H9 (cell line): ENCODE data around the gene LCE3E. TPM values are rescaled to one million over a fixed set of nuclear protein-coding genes. Genes with fewer than 3 reads are reported as not detected.

Source experiments
- DNase-seq: peaks from one replicate; pipeline ENCODE4 v3.0.0-alpha.2; 2017
- H2AFZ ChIP-seq: one replicate; pipeline ENCODE4 v1.6.1; 2013; ENCODE audit warnings: mild to moderate bottlenecking, low read length, control low read depth, moderate library complexity
- H2AK5ac ChIP-seq: 2 replicates; pipeline ENCODE4 v1.6.1; 2013; ENCODE audit warnings: low read length, control low read depth, mixed read lengths; ENCODE audit not compliant: insufficient read length
- H2BK120ac ChIP-seq: one replicate; pipeline ENCODE4 v1.6.1; 2013; ENCODE audit warnings: low read depth, mild to moderate bottlenecking, low read length, control low read depth, inconsistent platforms; ENCODE audit not compliant: poor library complexity, severe bottlenecking
- H2BK12ac ChIP-seq: 2 replicates; pipeline ENCODE4 v1.6.1; 2013; ENCODE audit warnings: low read length, control low read depth, mixed read lengths, low read depth; ENCODE audit not compliant: insufficient read length
- H2BK15ac ChIP-seq: 2 replicates; pipeline ENCODE4 v1.6.1; 2013; ENCODE audit warnings: low read depth, low read length, control low read depth
- H2BK20ac ChIP-seq: one replicate; pipeline ENCODE4 v1.6.1; 2013; ENCODE audit warnings: low read depth, mild to moderate bottlenecking, low read length, control low read depth, inconsistent platforms; ENCODE audit not compliant: poor library complexity, severe bottlenecking
- H2BK5ac ChIP-seq: 2 replicates; pipeline ENCODE4 v1.6.1; 2013; ENCODE audit warnings: low read length, control low read depth, mixed read lengths; ENCODE audit not compliant: insufficient read length
- H3K14ac ChIP-seq: 2 replicates; pipeline ENCODE4 v1.6.1; 2013; ENCODE audit warnings: low read length, control low read depth; ENCODE audit not compliant: insufficient read depth
- H3K18ac ChIP-seq: 2 replicates; pipeline ENCODE4 v1.6.1; 2013; ENCODE audit warnings: low read depth, mild to moderate bottlenecking, mixed read lengths, low read length, control low read depth; ENCODE audit not compliant: insufficient read length
- H3K23ac ChIP-seq: 2 replicates; pipeline ENCODE4 v1.6.1; 2013; ENCODE audit warnings: low read length, control low read depth, mixed read lengths, low read depth; ENCODE audit not compliant: insufficient read length
- H3K23me2 ChIP-seq: 2 replicates; pipeline ENCODE4 v1.6.1; 2013; ENCODE audit warnings: low read depth, mild to moderate bottlenecking, mixed read lengths, low read length, control low read depth; ENCODE audit not compliant: insufficient read length, poor library complexity, severe bottlenecking
- H3K27ac ChIP-seq: 2 replicates; pipeline ENCODE4 v1.5.1; 2013; ENCODE audit warnings: low read length, control low read depth, mixed read lengths, low read depth; ENCODE audit not compliant: insufficient read length
- H3K27me3 ChIP-seq: 2 replicates; pipeline ENCODE4 v1.6.1; 2013; ENCODE audit warnings: low read length, control low read depth, inconsistent platforms; ENCODE audit not compliant: insufficient read depth
- H3K4ac ChIP-seq: 2 replicates; pipeline ENCODE4 v1.6.1; 2013; ENCODE audit warnings: low read depth, mild to moderate bottlenecking, control low read depth, inconsistent platforms, low read length, moderate library complexity
- H3K4me1 ChIP-seq: 2 replicates; pipeline ENCODE4 v1.6.1; 2013; ENCODE audit warnings: low read length, control low read depth, inconsistent platforms; ENCODE audit not compliant: insufficient read depth
- H3K4me2 ChIP-seq: 2 replicates; pipeline ENCODE4 v1.6.1; 2013; ENCODE audit warnings: low read length, control low read depth, mixed read lengths; ENCODE audit not compliant: insufficient read length, insufficient read depth
- H3K56ac ChIP-seq: 2 replicates; pipeline ENCODE4 v1.6.1; 2013; ENCODE audit warnings: low read depth, mild to moderate bottlenecking, mixed read lengths, low read length, control low read depth; ENCODE audit not compliant: insufficient read length
- H3K79me1 ChIP-seq: 2 replicates; pipeline ENCODE4 v1.6.1; 2013; ENCODE audit warnings: low read depth, mild to moderate bottlenecking, moderate library complexity, low read length, control low read depth, inconsistent platforms; ENCODE audit not compliant: insufficient read depth, poor library complexity, severe bottlenecking
- H3K79me2 ChIP-seq: 2 replicates; pipeline ENCODE4 v1.6.1; 2013; ENCODE audit warnings: low read length, control low read depth, inconsistent platforms; ENCODE audit not compliant: insufficient read depth
- H3K9ac ChIP-seq: 2 replicates; pipeline ENCODE4 v1.6.1; 2013; ENCODE audit warnings: low read length, control low read depth, mixed read lengths; ENCODE audit not compliant: insufficient read length; ENCODE audit errors: extremely low read depth
- H3K9me3 ChIP-seq: one replicate; pipeline ENCODE4 v1.6.1; 2013; ENCODE audit warnings: low read depth, low read length, inconsistent platforms; ENCODE audit not compliant: control insufficient read depth
- H3T11ph ChIP-seq: one replicate; pipeline ENCODE4 v1.6.1; 2013; ENCODE audit warnings: mild to moderate bottlenecking, low read length, control low read depth, inconsistent platforms
- H4K20me1 ChIP-seq: one replicate; pipeline ENCODE4 v1.6.1; 2013; ENCODE audit not compliant: control insufficient read depth, insufficient read length, insufficient read depth
- H4K5ac ChIP-seq: 2 replicates; pipeline ENCODE4 v1.6.1; 2013; ENCODE audit warnings: low read depth, mild to moderate bottlenecking, mixed read lengths, low read length, control low read depth; ENCODE audit not compliant: insufficient read length
- H4K8ac ChIP-seq: replicated peaks from 2 replicates; pipeline ENCODE4 v1.6.1; 2013; ENCODE audit warnings: low read length, control low read depth, mixed read lengths, low read depth; ENCODE audit not compliant: insufficient read length
- H4K91ac ChIP-seq: 2 replicates; pipeline ENCODE4 v1.6.1; 2013; ENCODE audit warnings: low read depth, mild to moderate bottlenecking, moderate library complexity, mixed read lengths, low read length, control low read depth; ENCODE audit not compliant: insufficient read length
- H3K27ac Mint-ChIP-seq, 3 experiments: 2 replicates in 2 of 3; 3 replicates in 1 of 3; pipeline ENCODE4 v1.8.0; 2020 to 2021; ENCODE audit warnings: mixed read lengths in 3 of 3, mild to moderate bottlenecking in 1 of 3, moderate library complexity in 1 of 3
- H3K27me3 Mint-ChIP-seq: 2 replicates; pipeline ENCODE4 v1.8.0; 2021; ENCODE audit warnings: low read depth, mild to moderate bottlenecking, moderate library complexity, mixed read lengths
- H3K36me3 Mint-ChIP-seq, 3 experiments: 2 replicates in 2 of 3; 3 replicates in 1 of 3; pipeline ENCODE4 v1.8.0; 2020 to 2021; ENCODE audit warnings: low read depth in 3 of 3, mixed read lengths in 3 of 3; ENCODE audit not compliant: insufficient read depth in 1 of 3
- H3K4me1 Mint-ChIP-seq, 2 experiments: 2 replicates each; pipeline ENCODE4 v1.8.0; 2020; ENCODE audit warnings: mixed read lengths in 2 of 2
- H3K4me3 Mint-ChIP-seq, 2 experiments: 2 replicates in 1 of 2; 3 replicates in 1 of 2; pipeline ENCODE4 v1.8.0; 2020 to 2021; ENCODE audit warnings: mild to moderate bottlenecking in 2 of 2, mixed read lengths in 2 of 2, moderate library complexity in 1 of 2
- H3K9me3 Mint-ChIP-seq, 2 experiments: 2 replicates in 1 of 2; 3 replicates in 1 of 2; pipeline ENCODE4 v1.8.0; 2020; ENCODE audit warnings: mild to moderate bottlenecking in 2 of 2, mixed read lengths in 2 of 2, moderate library complexity in 1 of 2
- CTCF ChIP-seq: fragments of 200-600 bp; sonication (generic); conservative IDR thresholded peaks from 3 replicates; pipeline ENCODE4 v1.8.0; 2021; ENCODE audit warnings: antibody characterized with exemption, mild to moderate bottlenecking
- WGBS: extraction: QIAGEN DNeasy Blood & Tissue Kit; methylation state at CpG from one replicate; pipeline ENCODE4 v1.1.7; 2013; ENCODE audit warnings: missing lambda C conversion rate, low lambda C conversion rate, mixed read lengths; ENCODE audit not compliant: insufficient read length; ENCODE audit errors: extremely low coverage; 5-methylcytosine and 5-hydroxymethylcytosine counted together
- total RNA-seq: library from RNA; stranded (reverse); gene quantifications from 2 replicates; pipeline ENCODE4 v1.2.1, GENCODE V29; 2021

LCE3E gene
- total RNA-seq, 1 experiment from 2014 or later = not detected

- H2BK15ac ChIP-seq = no peak overlapping the region
- H3K18ac ChIP-seq = no peak overlapping the region
- H4K91ac ChIP-seq = no peak overlapping the region
- no peaks in the 10 kb centered on the region for H3K4me1 ChIP-seq
- H2BK20ac ChIP-seq = no peak overlapping the region
- no CpG with 5 or more reads among the region's 3 CpGs for WGBS
- H3K9me3 ChIP-seq = peaks cover 78% of the 10 kb centered on the region
- H2AFZ ChIP-seq = no peak overlapping the region
- H3K79me2 ChIP-seq = no peaks in the 10 kb centered on the region
- Mint-ChIP-seq H3K4me1 (no peaks in the 10 kb centered on the region), H3K27me3 (peaks cover 2% of the 10 kb centered on the region; the same call in 1 of the 2 replicates), H3K9me3 (peaks cover 94 to 95% of the 10 kb centered on the region in 2 experiments), H3K4me3 (no peak overlapping the region), H3K36me3 (peaks cover 9 to 46% (median 9%) of the 10 kb centered on the region in 3 experiments), H3K27ac (no peak overlapping the region)
- H2BK12ac ChIP-seq = no peak overlapping the region
- no peaks in the 10 kb centered on the region for H3K79me1 ChIP-seq
- H3K9ac ChIP-seq = no peak overlapping the region
- H4K8ac ChIP-seq = no peak overlapping the region
- no peak overlapping the region for H3K56ac ChIP-seq
- H3K27me3 ChIP-seq = no peaks in the 10 kb centered on the region
- H2BK5ac ChIP-seq = no peak overlapping the region
- H3K4ac ChIP-seq = no peak overlapping the region
- H3K14ac ChIP-seq = no peak overlapping the region
- no peak overlapping the region for H4K5ac ChIP-seq
- H2AK5ac ChIP-seq = no peak overlapping the region
- no peak for DNase-seq
- no peaks in the 10 kb centered on the region for H3K23me2 ChIP-seq
- no peak overlapping the region for H2BK120ac ChIP-seq
- H3K23ac ChIP-seq = no peak overlapping the region
- no peak for TF ChIP-seq CTCF
- H3T11ph ChIP-seq = no peak overlapping the region
- H3K27ac ChIP-seq = no peak overlapping the region
- no peak overlapping the region for H3K4me2 ChIP-seq
- no peaks in the 10 kb centered on the region for H4K20me1 ChIP-seq
These were observed 30.8 kb downstream of the LCE3E start for GRCh38 chr1:152535774-152536173.
